Measurements from ENCODE around the gene BCOR. TPM values are rescaled to one million over a fixed set of nuclear protein-coding genes. Genes with fewer than 3 reads are reported as not detected.
A peak's percentile ranks its signal among the peaks of the same experiment; 100 is the strongest.

Gene BCOR
- total and polyA plus RNA-seq, 9 of the 15 experiments (the other 6 are each of a cell fraction or from before 2014, with no cell fraction given), result 27.5 to 113 (median 37.6) TPM

DNA sequence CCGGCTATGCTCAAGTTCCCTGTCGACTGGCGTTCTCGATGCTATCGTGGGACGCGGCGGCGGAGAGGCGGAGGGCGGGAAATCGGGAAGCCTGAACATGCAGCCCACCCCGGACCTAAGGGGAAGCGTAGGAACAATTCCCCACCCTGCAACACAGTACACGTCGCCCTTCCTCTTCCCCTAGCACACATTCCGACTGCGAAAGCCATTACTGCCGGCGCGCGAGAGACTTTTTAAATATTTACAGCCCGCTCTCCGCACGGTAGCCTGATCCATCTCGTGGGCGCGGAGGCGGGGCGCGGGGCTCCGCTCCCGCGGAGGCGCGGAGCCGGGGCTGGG is 48.1 kb upstream of the BCOR start (continued):
- TF ChIP-seq ZBTB33 (CRISPR knock-in tag; IDR thresholded peaks at IDR 0.05), result no peak; the same call in 1 of the 2 replicates
- no peak for TF ChIP-seq MBD2 (IDR thresholded peaks at IDR 0.05; ENCODE audit: borderline replicate concordance, low read depth)

DNA sequence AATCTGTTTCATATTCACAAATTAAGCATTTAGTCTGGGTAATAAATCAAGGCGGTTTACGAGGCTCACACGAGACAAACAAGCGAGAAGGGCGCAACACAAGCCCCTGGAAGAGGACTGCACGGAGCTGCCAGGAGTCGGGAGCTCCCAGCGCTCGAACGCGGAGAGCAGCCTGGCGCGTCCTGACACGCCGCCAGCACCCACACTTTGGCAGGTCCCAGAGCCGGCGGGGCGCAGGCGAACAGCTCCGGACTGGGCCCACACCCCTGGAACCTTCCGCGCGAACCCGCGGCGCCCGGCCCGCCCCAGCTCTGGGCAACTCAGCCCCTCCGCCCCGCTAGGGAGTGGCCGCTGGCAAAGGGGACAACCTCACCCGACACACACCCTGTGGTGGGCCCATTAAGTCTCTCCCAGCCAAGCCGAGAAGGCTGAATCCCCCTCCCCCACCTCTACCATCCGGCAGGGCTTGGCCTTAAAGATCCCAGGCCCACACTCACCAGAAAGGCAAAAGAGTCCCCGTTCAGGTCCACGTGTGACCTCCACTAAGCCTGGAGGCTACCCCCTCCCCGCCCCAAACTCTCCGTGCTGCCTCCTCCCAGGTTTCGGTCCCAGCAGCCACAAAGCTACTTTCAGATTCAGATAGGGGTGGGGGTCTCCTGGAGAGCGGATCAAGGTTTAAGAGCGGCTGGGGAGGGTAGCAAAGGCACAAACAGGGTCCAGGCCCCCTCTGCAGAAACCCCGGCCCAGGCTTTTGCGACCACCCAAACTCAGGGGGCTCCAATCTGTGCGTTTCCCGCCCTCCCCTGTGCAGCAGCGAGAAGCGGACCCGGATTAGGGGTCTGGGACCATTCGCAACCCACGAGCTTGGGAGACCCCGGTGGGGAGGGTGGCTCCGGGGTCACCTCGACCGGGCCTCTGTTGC is 47.5 kb upstream of the BCOR start:
- H3K4me1 ChIP-seq (replicated peaks in 1 of 2; ENCODE audit: control insufficient read depth in 2 of 2, insufficient read depth in 2 of 2, low read length in 2 of 2), result peaks cover 33 to 60% of the 10 kb centered on the region in 2 experiments

More for the DNA sequence above, 47.5 kb upstream of the BCOR start:
- Histone ChIP-seq H3K9ac (ENCODE audit: insufficient read depth in 1 of 2, low read depth in 2 of 2, low read length in 2 of 2) (no peak overlapping the region), H3K36me3 (ENCODE audit: control insufficient read depth, insufficient read depth, low read length) (no peaks in the 10 kb centered on the region), H3K9me3 (replicated peaks; ENCODE audit: control insufficient read depth, insufficient read depth, low read depth, low read length) (no peaks in the 10 kb centered on the region), H3K79me2 (ENCODE audit: control insufficient read depth, insufficient read depth, low read length) (peaks cover 22% of the 10 kb centered on the region), H3K27me3 (ENCODE audit: control insufficient read depth in 2 of 2, insufficient read depth in 2 of 2, low read length in 2 of 2) (no peaks in the 10 kb centered on the region), H3K4me2 (ENCODE audit: insufficient read depth, low read length) (no peak overlapping the region), H3K27ac (ENCODE audit: extremely low read depth, low read depth, low read length) (no peak overlapping the region), H2AFZ (ENCODE audit: low read depth, low read length) (no peak overlapping the region), H3K9me1 (ENCODE audit: control insufficient read depth, insufficient read depth, low read length) (no peaks in the 10 kb centered on the region), H4K20me1 (replicated peaks; ENCODE audit: control insufficient read depth, insufficient read depth, low read length) (no peaks in the 10 kb centered on the region), H3K4me3 (no peak overlapping the region)
- ATAC-seq (no peak), DNase-seq (ENCODE audit: extremely low read depth in 1 of 4, low spot score in 3 of 4) (no peak), FAIRE-seq (no peak)
- CTCF ChIA-PET (ENCODE audit: low intra/inter-chr PET ratio), result no interaction called here
- BruUV-seq (replicated peaks), result no TSS peak
- intact Hi-C loops (cut with micrococcal nuclease) (no loop called here), in situ Hi-C loops (cut with MboI) (no loop called here)
- TF ChIP-seq ZNF277 (CRISPR knock-in tag; IDR thresholded peaks at IDR 0.05; ENCODE audit: borderline replicate concordance) (no peak), ZBTB33 (CRISPR knock-in tag; IDR thresholded peaks at IDR 0.05) (peak; percentile 57)
- 94% methylated on average over 14 of the region's 54 CpGs for WGBS (ENCODE audit: insufficient coverage, low coverage, missing lambda C conversion rate)
- POLR2A ChIA-PET, result interaction anchor here (1.0 kb wide), 1 partner anchor 37 kb away, joined by 4 read pairs; no protein-coding TSS in a partner anchor
